Measurements from ENCODE around the gene MAP3K20. TPM values are rescaled to one million over a fixed set of nuclear protein-coding genes. Genes with fewer than 3 reads are reported as not detected.

MAP3K20 gene
- total RNA-seq, 6 donors from 2014 or later, result 16.3 to 41.7 (median 34.7) TPM

GRCh38 chr2:173058097-173058496 lies 17.5 kb upstream of the MAP3K20 start:
- DNase-seq (no peak), ATAC-seq (ENCODE audit: low FRiP score in 2 of 2) (peak in 1 of 2 donors; percentile 35)
- no peak for TF ChIP-seq POLR2A (IDR thresholded peaks at IDR 0.05)
- no peak for TF ChIP-seq EP300 (IDR thresholded peaks at IDR 0.05)
- TF ChIP-seq POLR2AphosphoS5 (IDR thresholded peaks at IDR 0.05), result no peak
- no peak for TF ChIP-seq CTCF (IDR thresholded peaks at IDR 0.05)

DNA sequence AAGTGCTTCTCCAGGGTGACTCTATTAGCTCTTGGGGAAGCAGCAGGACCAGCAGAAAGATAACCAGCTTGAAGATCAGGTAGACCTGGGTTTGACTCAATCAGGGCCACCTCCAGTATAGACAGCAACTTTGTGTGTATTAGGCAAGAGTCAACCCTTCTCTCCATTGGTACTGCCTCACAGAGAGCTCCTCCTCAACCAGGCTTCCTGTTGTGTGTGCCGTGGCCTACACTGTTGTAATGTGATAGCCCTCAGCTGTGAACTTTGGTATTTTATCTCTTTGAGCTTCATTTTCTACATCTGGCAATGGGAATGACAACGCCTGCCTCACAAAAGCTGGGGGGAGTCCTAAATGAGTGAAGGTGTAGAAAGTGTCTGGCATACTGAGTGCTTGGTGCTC lies 17.0 kb upstream of the MAP3K20 start:
- Histone ChIP-seq H3K27me3 (no peaks in the 10 kb centered on the region), H3K4me1 (peaks cover 1 to 7% (median 3%) of the 10 kb centered on the region in 4 donors), H3K9me3 (no peaks in the 10 kb centered on the region), H3K36me3 (no peaks in the 10 kb centered on the region), H3K27ac (no peak overlapping the region), H3K4me3 (no peak overlapping the region)
- no peak for DNase-seq
- WGBS, 2 donors, result 60 to 85% methylated on average over 2 of the region's 2 CpGs
- peak in 1 of 2 donors; percentile 46 for ATAC-seq (ENCODE audit: low FRiP score in 2 of 2)
- no peak for TF ChIP-seq EP300 (IDR thresholded peaks at IDR 0.05)
- no peak for TF ChIP-seq CTCF (IDR thresholded peaks at IDR 0.05)
- TF ChIP-seq POLR2A (IDR thresholded peaks at IDR 0.05), result no peak
- no peak for TF ChIP-seq POLR2AphosphoS5 (IDR thresholded peaks at IDR 0.05)

More at GRCh38 chr2:173058097-173058496, 17.5 kb upstream of the MAP3K20 start:
- H3K9me3 ChIP-seq, result no peaks in the 10 kb centered on the region
- no peak overlapping the region for H3K4me3 ChIP-seq
- H3K36me3 ChIP-seq, result no peaks in the 10 kb centered on the region
- H3K27me3 ChIP-seq, result no peaks in the 10 kb centered on the region
- H3K4me1 ChIP-seq, result peaks cover 2 to 8% (median 4%) of the 10 kb centered on the region in 4 donors
- no peak overlapping the region for H3K27ac ChIP-seq

GRCh38 chr2:173059292-173059691 lies 16.4 kb upstream of the MAP3K20 start:
- Histone ChIP-seq H3K9me3 (no peaks in the 10 kb centered on the region), H3K4me1 (peaks cover 0 to 4% (median 2%) of the 10 kb centered on the region in 4 donors), H3K27me3 (no peaks in the 10 kb centered on the region), H3K4me3 (no peak overlapping the region), H3K27ac (no peak overlapping the region), H3K36me3 (no peaks in the 10 kb centered on the region)
- DNase-seq (no peak), ATAC-seq (ENCODE audit: low FRiP score in 2 of 2) (no peak)
- TF ChIP-seq POLR2AphosphoS5 (IDR thresholded peaks at IDR 0.05), result no peak
- WGBS, 2 donors, result 88 to 96% methylated on average over 3 of the region's 3 CpGs

- ATAC-seq (ENCODE audit: low FRiP score in 2 of 2), result peak in 1 of 2 donors; percentile 61
- H3K9me3 ChIP-seq, result no peaks in the 10 kb centered on the region
- H3K4me3 ChIP-seq, result no peak overlapping the region
- H3K27me3 ChIP-seq, result no peaks in the 10 kb centered on the region
- WGBS, 2 donors, result 45 to 55% methylated on average over 5 of the region's 5 CpGs
- no peaks in the 10 kb centered on the region for H3K36me3 ChIP-seq
- peaks cover 0 to 6% (median 2%) of the 10 kb centered on the region in 4 donors for H3K4me1 ChIP-seq
- H3K27ac ChIP-seq, result no peak overlapping the region
- TF ChIP-seq CTCF (IDR thresholded peaks at IDR 0.05) (no peak), POLR2A (IDR thresholded peaks at IDR 0.05) (no peak), EP300 (IDR thresholded peaks at IDR 0.05) (no peak), POLR2AphosphoS5 (IDR thresholded peaks at IDR 0.05) (no peak)
- DNase-seq, result no peak
These were observed 15.6 kb upstream of the MAP3K20 start for GRCh38 chr2:173059971-173060461.

- no peak overlapping the region for H3K27ac ChIP-seq
- H3K9me3 ChIP-seq, result no peaks in the 10 kb centered on the region
- DNase-seq (no peak), ATAC-seq (ENCODE audit: low FRiP score in 2 of 2) (no peak)
- H3K27me3 ChIP-seq, result no peaks in the 10 kb centered on the region
- H3K4me3 ChIP-seq, result no peak overlapping the region
- no peaks in the 10 kb centered on the region for H3K36me3 ChIP-seq
- peaks cover 0 to 4% (median 1%) of the 10 kb centered on the region in 4 donors for H3K4me1 ChIP-seq
- TF ChIP-seq POLR2AphosphoS5 (IDR thresholded peaks at IDR 0.05) (no peak), POLR2A (IDR thresholded peaks at IDR 0.05) (no peak), EP300 (IDR thresholded peaks at IDR 0.05) (no peak), CTCF (IDR thresholded peaks at IDR 0.05) (no peak)
- 86 to 87% methylated on average over 4 of the region's 4 CpGs for WGBS, 2 donors
These were observed 12.8 kb upstream of the MAP3K20 start for GRCh38 chr2:173062801-173063200.
